IMR-90 (cell line): Measurements from ENCODE around the gene ELOA. TPM values are rescaled to one million over a fixed set of nuclear protein-coding genes. Genes with fewer than 3 reads are reported as not detected.
A peak's percentile ranks its signal among the peaks of the same experiment; 100 is the strongest.

ENCODE experiments used
- ATAC-seq: fragments of 200-7000 bp; cut with Tn5 transposase; 2 replicates; pipeline ENCODE4 v1.9.1; 2020; ENCODE audit warnings: low read depth, mild to moderate bottlenecking, moderate library complexity
- BruUV-seq: library from RNA; stranded (reverse); fragments of 400-500 nt; replicated peaks from 2 replicates; lab custom pipeline; 2021; lab: Mats Ljungman, UMichigan
- CTCF ChIA-PET: fragments of 300-600 bp; formaldehyde crosslinking; extraction: SDS; loops from one replicate; lab custom pipeline; 2021; ENCODE audit warnings: antibody characterized with exemption; lab: Yijun Ruan, JAX
- POLR2A ChIA-PET: fragments of 300-600 bp; sonication (Branson Sonifier 250); formaldehyde crosslinking; loops from one replicate; lab custom pipeline; 2022; ENCODE audit warnings: antibody characterized with exemption; ENCODE audit not compliant: unreplicated experiment; lab: Charles Lee
- DNase-seq: peaks from one replicate; pipeline ENCODE4 v3.0.0; 2013
- H2AFZ ChIP-seq: replicated peaks from 2 replicates; pipeline ENCODE3; 2013; ENCODE audit warnings: low read length, mild to moderate bottlenecking; ENCODE audit not compliant: poor library complexity
- H2AK5ac ChIP-seq: 2 replicates; pipeline ENCODE4 v1.6.1; 2013; ENCODE audit warnings: low read depth, low read length, inconsistent platforms
- H2AK9ac ChIP-seq: replicated peaks from 2 replicates; pipeline ENCODE3; 2013; ENCODE audit warnings: mild to moderate bottlenecking, low read depth, low read length, moderate library complexity; ENCODE audit not compliant: poor library complexity
- H2BK120ac ChIP-seq: 2 replicates; pipeline ENCODE4 v1.6.1; 2013; ENCODE audit warnings: low read depth, low read length, inconsistent platforms
- H2BK15ac ChIP-seq: 3 replicates; pipeline ENCODE4 v1.6.1; 2013; ENCODE audit warnings: low read depth, low read length, inconsistent platforms
- H2BK20ac ChIP-seq: 2 replicates; pipeline ENCODE4 v1.6.1; 2013; ENCODE audit warnings: low read depth, mild to moderate bottlenecking, inconsistent platforms, low read length, moderate library complexity
- H2BK5ac ChIP-seq: 2 replicates; pipeline ENCODE4 v1.6.1; 2013; ENCODE audit warnings: mild to moderate bottlenecking, low read depth, low read length, inconsistent platforms; ENCODE audit not compliant: poor library complexity, severe bottlenecking
- H3K14ac ChIP-seq: replicated peaks from 2 replicates; pipeline ENCODE4 v1.6.1; 2013; ENCODE audit warnings: low read depth, low read length, inconsistent platforms
- H3K18ac ChIP-seq: 2 replicates; pipeline ENCODE4 v1.6.1; 2013; ENCODE audit warnings: low read depth, low read length, control low read depth
- H3K23ac ChIP-seq: 2 replicates; pipeline ENCODE4 v1.6.1; 2013; ENCODE audit warnings: low read depth, low read length, inconsistent platforms
- H3K27ac ChIP-seq: 2 replicates; pipeline ENCODE4 v1.5.1; 2013; ENCODE audit warnings: mild to moderate bottlenecking, control low read depth, low read length; ENCODE audit not compliant: insufficient read depth
- H3K27me3 ChIP-seq: 2 replicates; pipeline ENCODE4 v1.6.1; 2013; ENCODE audit warnings: low read length; ENCODE audit not compliant: control insufficient read depth, insufficient read depth
- H3K36me3 ChIP-seq: 2 replicates; pipeline ENCODE4 v1.6.1; 2013; ENCODE audit warnings: low read length, mixed read lengths; ENCODE audit not compliant: control insufficient read depth, insufficient read depth
- H3K4ac ChIP-seq: 2 replicates; pipeline ENCODE4 v1.6.1; 2013; ENCODE audit warnings: low read depth, low read length, inconsistent platforms
- H3K4me1 ChIP-seq: 2 replicates; pipeline ENCODE4 v1.6.1; 2013; ENCODE audit warnings: low read length, mixed read lengths; ENCODE audit not compliant: control insufficient read depth, insufficient read depth
- H3K4me2 ChIP-seq: 2 replicates; pipeline ENCODE4 v1.6.1; 2013; ENCODE audit warnings: low read depth, mild to moderate bottlenecking, control low read depth, low read length, moderate library complexity
- H3K4me3 ChIP-seq: 2 replicates; pipeline ENCODE4 v1.5.1; 2013; ENCODE audit warnings: low read depth, mild to moderate bottlenecking, control low read depth, low read length, moderate library complexity; ENCODE audit not compliant: insufficient read depth
- H3K56ac ChIP-seq: 2 replicates; pipeline ENCODE4 v1.6.1; 2013; ENCODE audit warnings: low read length, inconsistent platforms; ENCODE audit not compliant: insufficient read depth; ENCODE audit errors: extremely low read depth
- H3K79me1 ChIP-seq, 2 experiments: 2 replicates each; pipeline ENCODE4 v1.6.1; 2013; ENCODE audit warnings: low read length in 2 of 2, inconsistent platforms in 1 of 2, low read depth in 1 of 2
- H3K9ac ChIP-seq: 2 replicates; pipeline ENCODE4 v1.6.1; 2013; ENCODE audit warnings: low read depth, low read length, control low read depth
- H3K9me1 ChIP-seq: 2 replicates; pipeline ENCODE4 v1.6.1; 2013; ENCODE audit warnings: low read length, inconsistent platforms; ENCODE audit not compliant: insufficient read depth
- H3K9me3 ChIP-seq: 2 replicates; pipeline ENCODE4 v1.6.1; 2013; ENCODE audit warnings: low read length; ENCODE audit not compliant: control insufficient read depth, insufficient read depth
- H4K20me1 ChIP-seq: 2 replicates; pipeline ENCODE4 v1.6.1; 2013; ENCODE audit warnings: low read length, inconsistent platforms; ENCODE audit not compliant: insufficient read depth
- H4K5ac ChIP-seq: 2 replicates; pipeline ENCODE4 v1.6.1; 2013; ENCODE audit warnings: mild to moderate bottlenecking, low read depth, low read length, control low read depth
- H4K8ac ChIP-seq, 2 experiments: 2 replicates each; pipeline ENCODE4 v1.6.1; 2013; ENCODE audit warnings: low read depth in 2 of 2, low read length in 2 of 2, control low read depth in 1 of 2, inconsistent platforms in 1 of 2
- H4K91ac ChIP-seq: 2 replicates; pipeline ENCODE4 v1.6.1; 2013; ENCODE audit warnings: low read depth, low read length, inconsistent platforms; ENCODE audit not compliant: insufficient read depth
- MAFK ChIP-seq: IDR thresholded peaks from 2 replicates; pipeline ENCODE4 v1.6.1; 2012; ENCODE audit warnings: low read depth, low read length, improper control_type of control experiment
- RAD21 ChIP-seq: IDR thresholded peaks from 2 replicates; pipeline ENCODE4 v1.6.1; 2012; ENCODE audit warnings: low read length, improper control_type of control experiment
- RCOR1 ChIP-seq: IDR thresholded peaks from 2 replicates; pipeline ENCODE4 v1.6.1; 2012; ENCODE audit warnings: mild to moderate bottlenecking, low read length, improper control_type of control experiment; ENCODE audit not compliant: insufficient replicate concordance
- SMC3 ChIP-seq: fragments of 150-350 bp; IDR thresholded peaks from 2 replicates; pipeline ENCODE4 v1.6.1; 2016; ENCODE audit warnings: low read depth, mild to moderate bottlenecking, antibody characterized with exemption, low read length, moderate library complexity
- WGBS, 2 experiments: methylation state at CpG; one replicate each; pipeline versions ENCODE4 v1.1.5 to v1.1.7; 2013; ENCODE audit warnings: missing lambda C conversion rate in 2 of 2; ENCODE audit not compliant: insufficient read length in 1 of 2; ENCODE audit errors: extremely low coverage in 2 of 2; 5-methylcytosine and 5-hydroxymethylcytosine counted together
- dilution Hi-C: fragments of 300-500 bp; cut with HindIII; formaldehyde crosslinking; loops from one replicate; pipeline ENCODE4 v1.14.3; 2018; ENCODE audit warnings: low sequenced_read_pairs; ENCODE audit not compliant: unreplicated experiment
- in situ Hi-C: fragments of 300-500 bp; cut with MboI; formaldehyde crosslinking; loops from 3 replicates; pipeline ENCODE4 v1.14.3; 2019; ENCODE audit warnings: low sequenced_read_pairs, inconsistent platforms, mixed read lengths
- intact Hi-C: fragments of 100-400 bp; cut with micrococcal nuclease; formaldehyde crosslinking; loops from 2 replicates; pipeline ENCODE4 v1.10.0; 2022
- polyA plus RNA-seq, 3 experiments: library from polyadenylated mRNA; depleted of rRNA; stranded (reverse); fragments of >200 nt; gene quantifications; 2 replicates each; pipeline ENCODE4 v1.2.3, GENCODE V29; 2012; ENCODE audit warnings: low replicate concordance in 1 of 3
- total RNA-seq: library from RNA; depleted of rRNA; stranded (reverse); fragments of >200 nt; gene quantifications from 2 replicates; pipeline ENCODE4 v1.2.3, GENCODE V29; 2012

Gene ELOA
- total and polyA plus RNA-seq, 2 of the 4 experiments (the other 2 are of a cell fraction): 22.9 to 40.7 TPM

- H3K4me1 ChIP-seq: peaks cover 3% of the 10 kb centered on the region
- WGBS, 2 experiments: no CpG with 5 or more reads among the region's 4 CpGs
- dilution Hi-C loops (no loop called here), in situ Hi-C loops (no loop called here), intact Hi-C loops (no loop called here)
- H3K18ac ChIP-seq: no peak overlapping the region
- H3K4me2 ChIP-seq: no peak overlapping the region
- no TSS peak for BruUV-seq
- ATAC-seq: no peak
- H3K9me3 ChIP-seq: no peaks in the 10 kb centered on the region
- H3K9me1 ChIP-seq: no peaks in the 10 kb centered on the region
- H2BK5ac ChIP-seq: no peak overlapping the region
- no peak overlapping the region for H2BK15ac ChIP-seq
- H3K79me1 ChIP-seq: peaks cover 22 to 47% of the 10 kb centered on the region in 2 experiments
- H2BK120ac ChIP-seq: no peak overlapping the region
- peaks cover 3% of the 10 kb centered on the region; the same call in 1 of the 2 replicates for H4K20me1 ChIP-seq
- H2AFZ ChIP-seq: no peak overlapping the region
- no peak overlapping the region for H3K4ac ChIP-seq
- no peak for DNase-seq
- no peak overlapping the region for H4K5ac ChIP-seq
- H3K14ac ChIP-seq: no peak overlapping the region
- no peak overlapping the region for H4K91ac ChIP-seq
- ChIA-PET CTCF (interaction anchor here (0.6 to 2.3 kb wide), 2 partner anchors 13 to 125 kb away, joined by 4 to 8 read pairs; no protein-coding TSS in a partner anchor), POLR2A (no interaction called here)
- H2AK9ac ChIP-seq: no peak overlapping the region
- no peak overlapping the region for H2AK5ac ChIP-seq
- no peak overlapping the region for H3K27ac ChIP-seq
- no peak overlapping the region for H3K9ac ChIP-seq
- no peak overlapping the region for H4K8ac ChIP-seq
- H3K36me3 ChIP-seq: peaks cover 15% of the 10 kb centered on the region
- TF ChIP-seq RCOR1 (no peak), MAFK (peak; percentile 46; the same call in 1 of the 2 replicates), RAD21 (no peak), SMC3 (no peak)
- H3K56ac ChIP-seq: no peak overlapping the region
- H2BK20ac ChIP-seq: no peak overlapping the region
- H3K4me3 ChIP-seq: no peak overlapping the region
- H3K27me3 ChIP-seq: no peaks in the 10 kb centered on the region
- no peak overlapping the region for H3K23ac ChIP-seq
These were observed 41.6 kb downstream of the ELOA start for GRCh38 chr1:23784846-23785245.
